Lung (tissue), 12 donors: ENCODE results near the gene CEMIP. TPM values are rescaled to one million over a fixed set of nuclear protein-coding genes. Genes with fewer than 3 reads are reported as not detected.

Experiments
- ATAC-seq: fragments of 200-7000 bp; cut with Tn5 transposase; one replicate; pipeline ENCODE4 v1.9.1; 2020; ENCODE audit warnings: moderate number of reproducible peaks; ENCODE audit not compliant: insufficient read depth, low FRiP score
- DNase-seq, 3 donors: peaks; one replicate each; pipeline ENCODE4 v3.0.0-alpha.2; 2013 to 2017
- H3K27ac ChIP-seq, 2 donors: one replicate each; pipeline ENCODE4 v1.5.1; 2013; ENCODE audit warnings: mild to moderate bottlenecking in 2 of 2, moderate library complexity in 2 of 2, control low read depth in 1 of 2, inconsistent platforms in 1 of 2, low read depth in 1 of 2, low read length in 1 of 2
- H3K27me3 ChIP-seq, 3 donors: one replicate each; pipeline ENCODE4 v1.5.1; 2013; ENCODE audit warnings: low read length in 2 of 3; ENCODE audit not compliant: control insufficient read depth in 3 of 3, insufficient read depth in 3 of 3
- H3K36me3 ChIP-seq, 4 donors: one replicate each; pipeline ENCODE4 v1.5.1; 2013; ENCODE audit warnings: low read length in 4 of 4, mild to moderate bottlenecking in 1 of 4, moderate library complexity in 1 of 4; ENCODE audit not compliant: control insufficient read depth in 4 of 4, insufficient read depth in 4 of 4
- H3K4me1 ChIP-seq, 5 donors: one replicate each; pipeline ENCODE4 v1.5.1; 2013; ENCODE audit warnings: low read length in 5 of 5, mild to moderate bottlenecking in 2 of 5, moderate library complexity in 1 of 5; ENCODE audit not compliant: control insufficient read depth in 5 of 5, insufficient read depth in 5 of 5
- H3K4me3 ChIP-seq: one replicate; pipeline ENCODE4 v1.5.1; 2013; ENCODE audit warnings: mild to moderate bottlenecking, control low read depth, moderate library complexity
- H3K9ac ChIP-seq, 2 donors: one replicate each; pipeline ENCODE4 v1.5.1; 2013; ENCODE audit warnings: low read length in 2 of 2, control low read depth in 1 of 2; ENCODE audit not compliant: insufficient read depth in 1 of 2
- H3K9me3 ChIP-seq, 4 donors: one replicate each; pipeline ENCODE4 v1.5.1; 2013; ENCODE audit warnings: low read length in 3 of 4, mild to moderate bottlenecking in 1 of 4, moderate library complexity in 1 of 4; ENCODE audit not compliant: control insufficient read depth in 4 of 4, insufficient read depth in 3 of 4
- CTCF ChIP-seq: IDR thresholded peaks from 2 replicates; pipeline ENCODE4 v1.5.1; 2012; ENCODE audit warnings: mild to moderate bottlenecking; ENCODE audit errors: control extremely low read depth, extremely low read depth
- WGBS, 2 donors: extraction: QIAGEN DNeasy Blood & Tissue Kit; methylation state at CpG; one replicate each; pipeline ENCODE4 v1.1.7; 2013; 5-methylcytosine and 5-hydroxymethylcytosine counted together
- polyA plus RNA-seq, 2 donors: library from polyadenylated mRNA; stranded (reverse); fragments of 200-250 nt; gene quantifications; one replicate each; pipeline ENCODE4 v1.2.1, GENCODE V29; 2013
- total RNA-seq, 2 donors: library from RNA; depleted of rRNA in 1 of 2; stranded (reverse); fragments of >200 nt in 1 of 2; gene quantifications; one replicate each; pipeline ENCODE4 v1.2.1, GENCODE V29; 2014 to 2021
- donor health status: control.
- donor health status: control.
- donor health status: Bipolar disorder and iron deficiency.
- donor health status: healthy.
- donor health status: DM: yes; HTN: yes; CAD: no.

The CEMIP gene
- total and polyA plus RNA-seq, 4 donors = 1.9 to 32.0 (median 3.9) TPM

- ATAC-seq (no peak), DNase-seq (no peak)
- H3K27ac ChIP-seq = no peak overlapping the region
- H3K36me3 ChIP-seq = peaks cover 0 to 5% (median 0%) of the 10 kb centered on the region in 4 donors
- H3K9ac ChIP-seq = no peak overlapping the region
- H3K4me3 ChIP-seq = no peak overlapping the region
- peaks cover 0 to 6% (median 0%) of the 10 kb centered on the region in 5 donors for H3K4me1 ChIP-seq
- H3K9me3 ChIP-seq = no peaks in the 10 kb centered on the region
- H3K27me3 ChIP-seq = no peaks in the 10 kb centered on the region
- no peak for TF ChIP-seq CTCF
- 74 to 86% methylated on average over 8 of the region's 8 CpGs for WGBS, 2 donors
Measured at GRCh38 chr15:80875568-80876347, 96.6 kb downstream of the CEMIP start.

GRCh38 chr15:80876348-80876674, 97.1 kb downstream of the CEMIP start:
- WGBS, 2 donors = 89 to 95% methylated on average over 4 of the region's 4 CpGs
- ATAC-seq (no peak), DNase-seq (no peak)
- H3K36me3 ChIP-seq = peaks cover 0 to 8% (median 0%) of the 10 kb centered on the region in 4 donors
- TF ChIP-seq CTCF = no peak
- H3K27ac ChIP-seq = no peak overlapping the region
- no peak overlapping the region for H3K4me3 ChIP-seq
- H3K27me3 ChIP-seq = no peaks in the 10 kb centered on the region
- H3K4me1 ChIP-seq = peaks cover 0 to 2% (median 0%) of the 10 kb centered on the region in 5 donors
- H3K9me3 ChIP-seq = no peaks in the 10 kb centered on the region
- no peak overlapping the region for H3K9ac ChIP-seq

- WGBS, 2 donors = 77 to 87% methylated on average over 3 of the region's 3 CpGs
- peaks cover 0 to 6% (median 0%) of the 10 kb centered on the region in 4 donors for H3K36me3 ChIP-seq
- H3K4me1 ChIP-seq = no peaks in the 10 kb centered on the region
- ATAC-seq (no peak), DNase-seq (no peak)
- no peak overlapping the region for H3K4me3 ChIP-seq
- H3K9me3 ChIP-seq = no peaks in the 10 kb centered on the region
- TF ChIP-seq CTCF = no peak
- no peak overlapping the region for H3K9ac ChIP-seq
- H3K27ac ChIP-seq = no peak overlapping the region
- H3K27me3 ChIP-seq = no peaks in the 10 kb centered on the region
Measured at GRCh38 chr15:80878242-80878866, 99.2 kb downstream of the CEMIP start.
